Measurements from ENCODE around the gene IZUMO3.
"Not testable (repeated sequence)": the region's sequence is repeated elsewhere in the genome, so short reads cannot be mapped to it uniquely, and the experiment has no call there.

IZUMO3 gene

DNA sequence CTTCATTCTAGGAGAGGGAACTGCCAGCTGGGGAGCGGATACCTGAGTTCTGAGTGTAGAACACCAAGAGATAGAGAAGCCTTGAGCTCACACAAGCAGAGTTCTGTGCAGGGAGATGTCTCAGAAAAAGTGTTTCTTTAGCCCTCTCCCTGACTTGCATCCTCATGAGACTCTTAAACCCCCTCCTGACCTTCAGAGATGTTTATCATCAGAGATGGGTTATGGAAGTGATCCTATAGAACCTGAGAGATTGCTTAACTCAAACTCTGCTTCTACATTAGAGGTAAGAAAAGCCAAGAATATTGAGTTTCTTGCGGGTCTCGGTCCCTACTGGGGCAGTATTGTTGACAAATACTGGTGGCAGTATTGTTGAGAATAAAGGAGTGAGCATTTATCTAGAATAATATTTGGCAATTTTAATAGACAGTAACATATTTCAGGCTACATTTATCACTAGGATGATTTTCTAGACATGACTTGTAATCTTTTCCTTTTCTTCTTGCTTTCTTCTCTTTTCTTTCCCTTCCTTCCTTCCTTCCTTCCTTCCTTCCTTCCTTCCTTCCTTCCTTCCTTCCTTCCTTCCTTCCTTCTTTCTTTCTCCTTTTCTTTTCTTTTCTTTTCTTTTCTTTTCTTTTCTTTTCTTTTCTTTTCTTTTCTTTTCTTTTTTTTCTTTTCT lies at the start of gene IZUMO3:
Gene IZUMO3, minus strand, starts transcription at position 51 of the 676 bp plus-strand sequence. CDS start 248 bp downstream, outside the sequence.
- DNase-seq (ENCODE audit: low read depth in 2 of 2) = no peak

DNA sequence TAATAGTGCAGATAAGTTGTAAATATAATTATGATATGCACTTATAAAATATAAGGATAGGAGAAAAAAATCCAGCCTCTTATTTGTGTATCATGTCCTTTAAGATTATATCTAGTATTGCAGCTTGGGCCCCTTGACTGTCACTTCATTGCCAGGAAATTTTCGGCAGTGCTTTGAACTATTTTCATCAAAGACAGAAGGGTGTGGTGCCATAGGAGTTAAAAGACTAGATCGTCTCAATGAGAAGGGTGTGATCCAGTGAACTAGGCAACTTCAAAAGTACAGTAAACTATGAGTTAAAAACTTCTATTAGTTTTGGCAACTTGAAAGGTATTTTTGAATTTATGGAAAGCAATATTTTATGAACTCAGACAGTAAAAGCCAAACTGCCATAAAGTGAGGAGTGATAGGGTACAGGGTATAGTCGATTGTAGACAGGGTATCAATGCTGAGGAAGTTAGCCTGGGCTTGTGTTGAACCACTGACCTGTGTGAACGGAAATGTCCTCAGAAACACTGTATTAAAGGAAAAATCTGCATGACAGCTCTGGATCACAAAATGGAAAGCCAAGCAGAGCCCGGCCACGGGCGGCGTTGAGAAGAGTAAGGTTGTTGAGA lies 48.6 kb upstream of the IZUMO3 start:
- DNase-seq (ENCODE audit: low read depth in 2 of 2) = no peak

DNA sequence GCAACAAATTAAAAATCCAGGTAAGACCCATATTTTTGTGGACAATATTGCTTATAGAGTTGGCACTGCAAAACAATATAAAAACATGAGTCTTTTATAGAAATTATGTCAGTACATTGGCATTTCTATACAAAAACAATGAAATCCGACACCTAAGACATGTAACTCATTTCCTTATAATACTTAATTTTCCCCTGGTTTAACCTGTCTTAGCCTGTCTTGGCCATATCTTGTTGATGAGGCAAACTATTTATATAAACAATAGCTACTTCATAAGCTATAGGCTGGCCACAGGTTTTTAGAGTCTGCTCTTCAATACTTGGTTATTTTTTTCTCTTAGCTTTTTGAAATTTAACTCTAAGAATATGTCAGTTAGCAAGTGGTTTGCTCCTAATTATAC lies 44.7 kb upstream of the IZUMO3 start:
- no peak for DNase-seq (ENCODE audit: low read depth in 2 of 2)

DNA sequence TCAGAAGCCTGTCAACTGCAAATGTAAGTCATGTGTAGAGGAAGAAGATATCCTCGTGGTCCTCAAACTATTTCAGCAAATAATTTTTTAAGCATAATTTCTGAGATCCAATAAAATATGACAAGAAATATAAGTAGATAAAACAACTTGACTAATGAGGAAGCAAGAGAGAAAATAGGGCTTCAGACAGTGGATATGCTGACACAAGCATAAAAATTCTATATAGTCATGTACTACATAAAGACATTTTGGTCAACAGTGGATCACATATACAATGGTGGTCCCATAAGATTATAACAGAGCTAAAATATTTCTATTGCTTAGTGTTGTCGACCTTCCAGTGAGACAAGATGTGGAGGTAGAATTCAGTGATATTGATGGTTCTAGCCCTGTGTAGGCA lies 42.2 kb upstream of the IZUMO3 start:
- DNase-seq (ENCODE audit: low read depth in 2 of 2) = no peak

DNA sequence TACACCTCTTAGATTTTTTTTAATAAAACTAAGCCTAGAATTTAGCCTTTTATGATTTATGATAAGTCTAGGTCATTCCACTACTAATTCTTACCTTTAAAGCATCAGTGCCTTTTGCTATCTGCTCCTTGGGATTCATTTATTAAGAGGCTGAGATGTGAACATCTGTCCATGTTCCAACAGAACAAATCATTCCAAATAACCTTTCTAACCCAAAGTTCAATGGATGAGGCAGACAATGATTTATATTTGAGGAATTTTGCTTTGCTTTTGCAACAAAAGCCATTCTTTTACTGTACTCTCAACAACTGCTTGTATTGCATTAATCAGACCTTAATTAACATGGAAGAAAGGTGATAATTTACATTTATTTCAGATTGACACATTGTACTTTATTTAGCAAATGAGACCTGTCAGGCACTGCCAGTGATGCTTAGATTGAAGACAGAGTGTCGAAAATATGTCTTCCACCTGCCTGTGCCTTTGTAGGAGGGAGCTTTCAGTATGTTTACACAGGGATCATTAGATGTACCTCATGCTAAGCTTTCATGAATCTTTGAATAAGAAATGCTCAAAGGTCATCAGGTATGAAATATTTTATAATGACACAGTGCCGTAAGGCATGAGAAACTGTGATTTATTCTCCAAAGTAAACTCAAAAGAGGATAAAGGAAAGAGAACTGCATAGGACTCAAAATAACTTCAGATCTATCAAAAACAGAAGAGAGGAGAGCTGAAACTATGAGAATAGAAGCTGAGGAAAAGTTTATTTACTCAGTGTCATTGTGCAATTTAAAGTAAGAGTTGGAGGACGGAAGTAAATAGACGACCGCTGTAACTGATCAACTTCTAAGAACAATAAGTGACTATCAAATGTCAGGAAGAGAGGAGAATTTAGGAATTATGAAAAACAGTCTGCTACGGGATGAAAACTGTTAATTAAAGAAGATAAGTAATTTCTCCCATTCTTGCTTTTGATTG lies 36.7 kb upstream of the IZUMO3 start:
- no peak for DNase-seq (ENCODE audit: low read depth in 2 of 2)

DNA sequence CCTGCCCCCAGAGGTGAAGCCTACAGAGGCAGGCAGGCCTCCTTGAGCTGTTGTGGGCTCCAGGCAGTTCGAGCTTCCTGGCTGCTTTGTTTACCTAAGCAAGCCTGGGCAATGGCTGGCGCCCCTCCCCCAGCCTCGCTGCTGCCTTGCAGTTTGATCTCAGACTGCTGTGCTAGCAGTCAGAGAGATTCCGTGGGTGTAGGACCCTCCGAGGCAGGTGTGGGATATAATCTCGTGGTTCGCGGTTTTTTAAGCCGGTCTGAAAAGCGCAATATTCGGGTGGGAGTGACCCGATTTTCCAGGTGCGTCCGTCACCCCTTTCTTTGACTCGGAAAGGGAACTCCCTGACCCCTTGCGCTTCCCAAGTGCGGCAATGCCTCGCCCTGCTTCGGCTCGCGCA lies 34.3 kb upstream of the IZUMO3 start:
- not testable (repeated sequence) for DNase-seq (ENCODE audit: low read depth in 2 of 2)

DNA sequence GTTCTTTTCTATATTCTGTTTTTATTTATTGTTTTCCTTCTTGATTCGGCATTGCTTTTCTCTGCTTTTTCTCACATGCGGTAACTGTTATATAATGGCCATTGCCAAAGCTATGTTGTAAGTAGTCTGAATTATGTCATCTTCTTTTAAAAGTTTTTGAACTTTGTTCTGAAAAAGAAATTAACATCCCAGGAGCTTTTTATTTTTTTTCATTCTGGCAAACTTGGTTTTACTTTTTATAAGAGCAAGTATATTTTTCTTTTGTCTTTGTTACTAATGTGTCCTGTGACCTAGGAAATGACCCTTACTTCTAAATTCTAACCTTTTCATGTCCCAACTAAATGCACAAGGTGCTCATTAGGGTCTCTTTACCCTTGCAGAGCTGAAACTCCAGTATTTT lies 26.7 kb upstream of the IZUMO3 start:
- no peak for DNase-seq (ENCODE audit: low read depth in 2 of 2)

DNA sequence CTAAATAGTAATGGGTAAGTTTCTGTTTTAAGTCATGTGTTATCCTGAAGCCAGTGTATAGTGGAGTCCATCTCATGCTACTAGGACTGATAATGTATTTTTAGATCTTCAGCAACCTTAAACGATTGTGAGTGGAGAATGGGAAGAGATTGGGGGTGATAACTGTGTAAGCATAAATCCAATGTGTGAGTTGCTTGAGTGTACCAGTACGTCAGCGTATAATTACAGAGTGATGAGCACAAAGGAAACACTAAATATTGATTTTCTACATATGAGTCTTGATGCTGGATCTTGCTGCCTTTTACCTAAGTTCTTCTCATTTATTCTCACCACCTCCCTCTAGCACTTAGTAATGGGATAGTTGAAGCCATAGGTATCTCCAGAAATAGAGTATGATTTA lies 16.3 kb upstream of the IZUMO3 start:
- DNase-seq (ENCODE audit: low read depth in 2 of 2) = no peak

DNA sequence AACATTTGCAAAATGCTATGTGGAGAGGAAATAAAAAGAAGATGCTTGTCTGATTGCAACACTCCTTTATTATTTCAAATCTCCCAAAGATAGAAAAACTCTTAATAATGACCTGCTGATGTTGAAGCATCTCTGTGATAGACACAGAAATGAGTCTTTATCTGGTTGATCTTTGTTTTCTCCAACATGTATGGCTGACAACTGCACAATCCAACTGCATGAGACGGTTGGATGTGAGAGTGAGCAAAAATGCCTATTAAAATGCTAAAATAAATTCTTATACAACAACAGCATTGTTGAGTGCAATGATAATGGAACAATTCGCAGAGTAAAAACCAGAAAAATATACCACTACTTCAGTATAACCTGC lies 7.5 kb upstream of the IZUMO3 start:
- no peak for DNase-seq (ENCODE audit: low read depth in 2 of 2)

DNA sequence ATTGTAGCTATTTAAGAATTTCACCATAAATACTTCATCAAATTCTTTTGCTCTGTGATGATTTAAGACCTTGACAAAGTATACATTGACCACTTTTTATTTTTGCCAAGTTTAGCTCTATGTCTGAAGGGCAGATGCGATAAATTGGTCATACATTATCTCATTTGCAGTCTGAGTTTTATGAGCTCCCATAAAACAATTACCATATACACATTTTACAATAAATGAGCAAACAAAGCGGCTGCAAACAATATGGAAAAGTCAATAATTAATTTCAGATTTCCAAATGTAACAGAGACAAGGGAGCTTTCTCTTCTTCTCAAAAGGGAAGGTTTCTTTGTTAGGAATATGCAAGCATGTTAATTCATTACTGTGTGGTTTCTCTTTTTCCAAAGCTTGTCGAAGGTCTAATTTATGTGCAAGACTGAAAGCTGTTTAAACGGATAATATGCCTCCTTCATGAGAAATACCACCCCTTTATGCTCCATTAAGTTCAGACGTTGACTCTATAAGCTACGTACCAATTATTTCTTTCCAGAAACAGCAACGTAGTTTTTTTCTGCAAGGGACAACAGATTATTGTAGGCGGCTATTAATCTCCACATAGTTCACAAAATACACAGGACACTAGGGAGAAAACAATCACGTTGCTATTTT lies 7.0 kb upstream of the IZUMO3 start:
- DNase-seq (ENCODE audit: low read depth in 2 of 2) = no peak

DNA sequence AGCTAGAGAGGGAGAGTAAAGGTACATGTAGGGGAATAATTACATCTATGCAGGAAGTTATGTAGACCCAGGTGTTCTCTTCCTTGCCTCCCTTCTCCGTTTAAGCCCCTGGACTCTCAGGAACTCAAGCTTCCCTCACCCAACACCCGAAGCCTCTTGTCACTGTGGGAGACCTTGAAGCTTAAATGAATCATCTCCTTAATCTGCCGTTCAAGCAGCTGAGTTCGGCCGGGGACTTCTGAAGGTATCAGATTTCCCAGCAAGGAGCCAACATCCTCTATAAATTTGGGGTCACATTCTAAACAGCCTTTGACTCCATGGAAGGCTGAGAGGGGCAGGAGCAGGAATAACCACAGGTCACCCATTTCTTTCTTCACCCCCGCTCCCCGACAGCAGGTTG lies 412 bp downstream of the IZUMO3 start:
- DNase-seq (ENCODE audit: low read depth in 2 of 2) = no peak

DNA sequence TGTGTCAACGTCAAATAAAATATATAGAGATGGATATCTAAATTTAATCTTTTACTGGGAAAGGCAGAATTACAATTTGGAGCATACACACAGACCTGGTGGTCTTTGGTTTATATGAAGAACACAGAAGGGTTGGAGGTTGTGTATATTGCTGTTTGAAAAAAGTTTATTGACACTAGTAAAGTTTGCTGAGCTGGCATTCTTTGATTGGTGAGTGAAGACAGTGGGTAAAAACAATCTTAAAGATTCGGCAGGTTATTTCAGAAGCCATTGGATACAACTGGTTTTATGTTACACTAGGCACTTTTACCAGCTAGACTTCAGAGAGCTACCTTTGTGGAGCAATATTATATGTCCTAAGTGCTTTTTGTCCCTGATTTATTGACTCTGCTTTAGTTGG lies 27.2 kb downstream of the IZUMO3 start:
- DNase-seq (ENCODE audit: low read depth in 2 of 2) = no peak

DNA sequence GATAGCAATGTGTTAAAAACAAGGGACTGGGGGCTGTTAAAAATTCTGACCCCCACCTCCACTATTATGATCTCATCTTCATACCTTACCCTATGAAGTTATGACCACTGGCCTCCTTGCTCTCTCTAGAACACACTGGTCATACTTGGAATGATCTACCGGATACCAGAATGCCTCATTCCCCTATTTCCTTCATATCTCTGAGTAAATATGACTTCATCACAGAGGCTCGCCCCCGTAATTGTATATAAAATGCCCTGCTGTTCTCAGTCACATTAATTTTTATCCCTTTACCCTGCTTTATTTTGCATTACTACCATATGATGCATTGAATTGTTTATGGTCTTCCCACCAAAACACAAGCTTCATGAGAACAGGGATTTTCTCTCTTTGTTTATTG lies 29.2 kb downstream of the IZUMO3 start:
- DNase-seq (ENCODE audit: low read depth in 2 of 2) = no peak

GRCh38 chr9:24509850-24510249 lies 35.8 kb downstream of the IZUMO3 start:
- DNase-seq (ENCODE audit: low read depth in 2 of 2) = no peak

GRCh38 chr9:24504521-24504920 lies 41.2 kb downstream of the IZUMO3 start:
- DNase-seq (ENCODE audit: low read depth in 2 of 2) = no peak

DNA sequence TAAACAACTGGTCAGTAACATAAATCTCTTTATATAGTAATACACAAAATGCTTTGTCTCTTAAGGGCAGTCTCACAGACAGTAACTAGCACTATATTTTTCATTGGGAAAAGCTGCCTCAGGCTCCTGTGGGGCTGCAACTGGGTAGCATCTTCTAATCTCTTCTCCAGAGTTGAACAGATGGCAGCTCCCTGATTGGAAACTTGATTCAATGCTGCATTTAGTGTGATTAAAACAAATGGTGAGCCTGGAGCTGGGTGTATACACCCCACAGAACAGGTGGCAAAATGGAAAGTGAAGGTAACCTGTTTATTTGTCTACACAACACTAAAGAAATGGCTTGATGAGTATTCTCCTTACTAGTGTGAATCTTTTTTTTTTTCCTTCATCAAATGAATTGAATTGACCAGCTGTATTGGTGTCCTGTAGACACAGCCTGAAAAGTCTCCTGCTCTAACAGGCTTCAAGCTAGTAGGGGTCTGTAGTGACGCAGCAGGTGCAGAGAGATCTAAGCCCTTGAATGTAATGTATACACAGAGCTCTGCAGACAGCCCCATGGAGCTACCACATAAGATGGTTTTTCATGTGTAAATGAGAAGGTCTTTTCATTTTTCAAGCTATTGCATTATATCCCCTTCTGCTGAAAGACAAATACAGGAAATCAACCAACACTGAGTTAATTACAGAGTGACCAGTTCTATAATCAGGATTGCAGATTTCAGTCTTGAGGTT lies 43.3 kb downstream of the IZUMO3 start:
- DNase-seq (ENCODE audit: low read depth in 2 of 2) = no peak

GRCh38 chr9:24500761-24501160 lies 44.9 kb downstream of the IZUMO3 start:
- no peak for DNase-seq (ENCODE audit: low read depth in 2 of 2)

- no peak for DNase-seq (ENCODE audit: low read depth in 2 of 2)
Observed at GRCh38 chr9:24498632-24499031, 47.1 kb downstream of the IZUMO3 start.

GRCh38 chr9:24497671-24498070 lies 48.0 kb downstream of the IZUMO3 start:
- DNase-seq (ENCODE audit: low read depth in 2 of 2) = no peak
